ENCODE results near the gene GALNT16.

The GALNT16 gene

GRCh38 chr14:69363964-69364363 is 104.0 kb downstream of the GALNT16 start:
- Histone ChIP-seq H2AFZ (ENCODE audit: low read length) (no peak overlapping the region), H3K4me2 (ENCODE audit: low read depth, low read length, poor library complexity, severe bottlenecking) (no peak overlapping the region)
- TF ChIP-seq CTCF (conservative IDR thresholded peaks at IDR 0.05; ENCODE audit: low read length) (no peak), EZH2phosphoT487 (IDR thresholded peaks at IDR 0.05; ENCODE audit: borderline replicate concordance) (no peak)

DNA sequence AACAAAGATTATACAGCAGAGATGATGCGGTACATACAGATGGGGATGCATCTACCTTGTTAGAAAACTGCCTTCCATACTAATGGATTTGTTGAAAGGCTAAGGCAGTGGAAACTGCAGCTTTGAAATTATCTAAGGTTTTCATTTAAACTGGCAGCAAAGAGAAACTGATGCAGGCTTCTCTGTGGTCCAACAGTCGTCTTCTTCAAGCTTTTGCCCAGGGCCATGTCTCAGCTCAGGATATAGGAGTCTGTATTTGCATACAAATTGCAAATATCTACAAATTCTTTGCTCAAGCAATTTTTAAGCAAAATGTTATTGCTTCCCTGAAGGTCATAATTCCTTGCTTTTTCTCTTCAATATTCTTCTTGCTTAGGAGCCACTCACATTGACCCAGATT is 104.4 kb downstream of the GALNT16 start:
- no peaks in the 10 kb centered on the region for H3F3A ChIP-seq (ENCODE audit: low read depth)
- H2AFZ ChIP-seq (ENCODE audit: low read length), result no peak overlapping the region
- peaks cover 7% of the 10 kb centered on the region for H3K4me1 ChIP-seq (ENCODE audit: insufficient read depth, low read length, poor library complexity, severe bottlenecking)
- no peak overlapping the region for H3K9ac ChIP-seq (ENCODE audit: low read depth, low read length, poor library complexity, severe bottlenecking)
- no peak overlapping the region for H3K4me2 ChIP-seq (ENCODE audit: low read depth, low read length, poor library complexity, severe bottlenecking)
- no peaks in the 10 kb centered on the region for H3K79me2 ChIP-seq (ENCODE audit: insufficient read depth, low read length)
- H3K4me3 ChIP-seq (ENCODE audit: low read length, poor library complexity, severe bottlenecking), result no peak overlapping the region
- H3K9me3 ChIP-seq (ENCODE audit: insufficient read depth, low read depth, low read length), result no peaks in the 10 kb centered on the region
- H3K36me3 ChIP-seq (ENCODE audit: insufficient read depth, low read length), result no peaks in the 10 kb centered on the region
- H3K9me2 ChIP-seq (replicated peaks; ENCODE audit: low read depth, low read length), result no peaks in the 10 kb centered on the region
- H3K27me3 ChIP-seq (ENCODE audit: insufficient read depth, low read length, poor library complexity, severe bottlenecking), result no peaks in the 10 kb centered on the region
- H4K20me1 ChIP-seq (ENCODE audit: insufficient read depth, low read length, poor library complexity, severe bottlenecking), result no peaks in the 10 kb centered on the region
- TF ChIP-seq EZH2phosphoT487 (IDR thresholded peaks at IDR 0.05; ENCODE audit: borderline replicate concordance) (no peak), CTCF (conservative IDR thresholded peaks at IDR 0.05; ENCODE audit: low read length) (no peak)

More at GRCh38 chr14:69363964-69364363, 104.0 kb downstream of the GALNT16 start:
- Histone ChIP-seq H4K20me1 (ENCODE audit: insufficient read depth, low read length, poor library complexity, severe bottlenecking) (no peaks in the 10 kb centered on the region), H3K4me1 (ENCODE audit: insufficient read depth, low read length, poor library complexity, severe bottlenecking) (peaks cover 7% of the 10 kb centered on the region), H3K4me3 (ENCODE audit: low read length, poor library complexity, severe bottlenecking) (no peak overlapping the region), H3F3A (ENCODE audit: low read depth) (no peaks in the 10 kb centered on the region), H3K9ac (ENCODE audit: low read depth, low read length, poor library complexity, severe bottlenecking) (no peak overlapping the region), H3K9me2 (replicated peaks; ENCODE audit: low read depth, low read length) (no peaks in the 10 kb centered on the region), H3K27me3 (ENCODE audit: insufficient read depth, low read length, poor library complexity, severe bottlenecking) (no peaks in the 10 kb centered on the region), H3K36me3 (ENCODE audit: insufficient read depth, low read length) (no peaks in the 10 kb centered on the region), H3K79me2 (ENCODE audit: insufficient read depth, low read length) (no peaks in the 10 kb centered on the region), H3K9me3 (ENCODE audit: insufficient read depth, low read depth, low read length) (no peaks in the 10 kb centered on the region)

DNA sequence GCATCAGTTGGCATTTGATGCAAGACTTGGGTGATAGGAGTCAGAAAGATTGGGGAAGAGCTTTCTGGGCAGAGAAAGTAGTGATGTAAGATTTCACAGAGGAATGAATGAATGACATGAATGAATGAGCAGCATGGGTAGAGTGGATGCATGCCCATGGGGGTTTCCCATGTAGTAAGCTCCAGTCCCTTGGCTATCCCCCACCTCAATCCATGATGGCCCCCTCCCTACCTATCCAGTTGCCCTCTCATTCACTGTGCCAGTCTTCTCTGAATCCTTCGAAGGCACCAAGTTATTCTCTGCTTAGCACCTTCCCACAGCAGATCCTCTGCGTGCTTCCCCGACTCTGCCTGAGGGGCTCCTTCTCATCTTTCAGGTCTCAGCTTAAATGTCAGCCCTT is 106.1 kb downstream of the GALNT16 start:
- no peaks in the 10 kb centered on the region for H3K9me3 ChIP-seq (ENCODE audit: insufficient read depth, low read depth, low read length)
- H3K79me2 ChIP-seq (ENCODE audit: insufficient read depth, low read length), result no peaks in the 10 kb centered on the region
- H3K9me2 ChIP-seq (replicated peaks; ENCODE audit: low read depth, low read length), result no peaks in the 10 kb centered on the region
- TF ChIP-seq EZH2phosphoT487 (IDR thresholded peaks at IDR 0.05; ENCODE audit: borderline replicate concordance) (no peak), CTCF (conservative IDR thresholded peaks at IDR 0.05; ENCODE audit: low read length) (no peak)
- peaks cover 2% of the 10 kb centered on the region for H3K4me1 ChIP-seq (ENCODE audit: insufficient read depth, low read length, poor library complexity, severe bottlenecking)
- H3K36me3 ChIP-seq (ENCODE audit: insufficient read depth, low read length), result no peaks in the 10 kb centered on the region
- no peak overlapping the region for H2AFZ ChIP-seq (ENCODE audit: low read length)
- no peak overlapping the region for H3K4me3 ChIP-seq (ENCODE audit: low read length, poor library complexity, severe bottlenecking)
- no peaks in the 10 kb centered on the region for H3F3A ChIP-seq (ENCODE audit: low read depth)
- no peaks in the 10 kb centered on the region for H4K20me1 ChIP-seq (ENCODE audit: insufficient read depth, low read length, poor library complexity, severe bottlenecking)
- no peak overlapping the region for H3K9ac ChIP-seq (ENCODE audit: low read depth, low read length, poor library complexity, severe bottlenecking)
- H3K4me2 ChIP-seq (ENCODE audit: low read depth, low read length, poor library complexity, severe bottlenecking), result no peak overlapping the region
- H3K27me3 ChIP-seq (ENCODE audit: insufficient read depth, low read length, poor library complexity, severe bottlenecking), result no peaks in the 10 kb centered on the region

Measured in Loucy (cell line).